A673 (cell line): ENCODE data around the gene CSHL1.

Experiments used
- EZH2 ChIP-seq: fragments of 200-600 bp; sonication (generic); IDR thresholded peaks from 2 replicates; pipeline ENCODE4 v1.6.1; 2017; ENCODE audit warnings: borderline replicate concordance, low read depth, mild to moderate bottlenecking, mixed read lengths, antibody characterized with exemption, low read length; ENCODE audit not compliant: poor library complexity, severe bottlenecking
- TF ChIP-seq, protein P1 (sequence below): fragments of 300-800, 200-600 bp; sonication (generic); conservative IDR thresholded peaks from 2 replicates; pipeline ENCODE4 v1.5.1; 2017; ENCODE audit warnings: low read depth, mild to moderate bottlenecking, antibody characterized with exemption, low read length, moderate library complexity, mixed read lengths

- TF ChIP-seq, protein P1, sequence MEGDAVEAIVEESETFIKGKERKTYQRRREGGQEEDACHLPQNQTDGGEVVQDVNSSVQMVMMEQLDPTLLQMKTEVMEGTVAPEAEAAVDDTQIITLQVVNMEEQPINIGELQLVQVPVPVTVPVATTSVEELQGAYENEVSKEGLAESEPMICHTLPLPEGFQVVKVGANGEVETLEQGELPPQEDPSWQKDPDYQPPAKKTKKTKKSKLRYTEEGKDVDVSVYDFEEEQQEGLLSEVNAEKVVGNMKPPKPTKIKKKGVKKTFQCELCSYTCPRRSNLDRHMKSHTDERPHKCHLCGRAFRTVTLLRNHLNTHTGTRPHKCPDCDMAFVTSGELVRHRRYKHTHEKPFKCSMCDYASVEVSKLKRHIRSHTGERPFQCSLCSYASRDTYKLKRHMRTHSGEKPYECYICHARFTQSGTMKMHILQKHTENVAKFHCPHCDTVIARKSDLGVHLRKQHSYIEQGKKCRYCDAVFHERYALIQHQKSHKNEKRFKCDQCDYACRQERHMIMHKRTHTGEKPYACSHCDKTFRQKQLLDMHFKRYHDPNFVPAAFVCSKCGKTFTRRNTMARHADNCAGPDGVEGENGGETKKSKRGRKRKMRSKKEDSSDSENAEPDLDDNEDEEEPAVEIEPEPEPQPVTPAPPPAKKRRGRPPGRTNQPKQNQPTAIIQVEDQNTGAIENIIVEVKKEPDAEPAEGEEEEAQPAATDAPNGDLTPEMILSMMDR, result no peak
- no peak for TF ChIP-seq EZH2
These were observed 17.2 kb upstream of the CSHL1 start for GRCh38 chr17:63928172-63928666.
